Endothelial cell of umbilical vein (primary cell): ENCODE data around the gene RGS19.

Source experiments
- EZH2 ChIP-seq: IDR thresholded peaks from 2 replicates; pipeline ENCODE4 v1.6.1; 2012; ENCODE audit warnings: borderline replicate concordance, low read depth, mild to moderate bottlenecking, moderate library complexity, low read length, inconsistent platforms; ENCODE audit not compliant: severe bottlenecking
- POLR2A ChIP-seq: IDR thresholded peaks from 2 replicates; pipeline ENCODE4 v1.6.1; 2012; ENCODE audit warnings: low read depth, mild to moderate bottlenecking, control low read depth, low read length
- POLR2AphosphoS5 ChIP-seq: IDR thresholded peaks from 2 replicates; pipeline ENCODE4 v1.6.1; 2012; ENCODE audit warnings: low read depth, mild to moderate bottlenecking, control low read depth, low read length, moderate library complexity; ENCODE audit not compliant: insufficient read depth
- TF ChIP-seq, protein P1 (sequence below), 2 donors: IDR thresholded peaks; 1 replicate in 1 of 2; 2 replicates in 1 of 2; pipeline ENCODE4 v1.5.1; 2011; ENCODE audit warnings: low read length in 2 of 2, mild to moderate bottlenecking in 2 of 2, moderate library complexity in 2 of 2, control low read depth in 1 of 2, inconsistent platforms in 1 of 2, low read depth in 1 of 2; ENCODE audit not compliant: insufficient read depth in 1 of 2; ENCODE audit errors: extremely low read depth in 1 of 2

DNA sequence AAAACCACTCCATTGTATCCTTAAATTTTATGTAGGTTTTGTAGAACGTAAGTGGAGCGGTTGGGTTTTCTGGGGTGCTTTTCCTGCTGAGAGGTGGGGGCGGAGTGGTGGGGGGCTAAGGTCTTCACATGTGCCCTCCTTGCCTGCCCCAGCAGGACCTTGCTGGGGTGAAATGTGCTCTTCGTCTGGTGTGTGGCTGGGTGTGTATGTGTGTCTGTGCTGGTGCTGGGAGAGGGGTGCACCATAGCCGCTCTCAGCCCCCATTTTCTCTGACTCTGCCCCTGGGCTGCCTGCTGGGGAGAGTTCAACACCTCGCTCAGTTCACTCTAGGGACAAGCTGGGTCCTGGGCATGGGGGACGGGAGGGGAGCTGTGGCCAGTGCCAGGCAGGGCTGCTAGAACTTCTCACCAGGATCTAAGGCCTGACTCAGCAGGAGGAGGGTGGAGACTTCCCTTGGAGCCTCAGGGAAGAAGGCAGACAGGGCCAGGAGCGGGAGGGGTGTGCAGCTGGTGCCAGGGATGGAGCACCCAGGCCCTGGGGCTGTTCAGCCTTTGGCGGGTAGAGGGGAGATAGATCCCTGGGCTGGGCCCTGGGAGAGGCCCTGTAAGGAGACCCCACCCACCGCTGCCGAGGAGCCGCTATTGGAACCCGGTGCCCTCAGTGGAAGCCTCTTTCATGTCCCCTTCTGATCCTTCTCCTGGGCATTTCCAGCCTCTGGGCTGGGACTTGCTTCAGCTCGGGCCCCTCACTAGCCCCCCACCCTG lies 34.7 kb downstream of the RGS19 start:
- TF ChIP-seq EZH2 (no peak), POLR2AphosphoS5 (peak; percentile 16), POLR2A (no peak)
- TF ChIP-seq, protein P1, sequence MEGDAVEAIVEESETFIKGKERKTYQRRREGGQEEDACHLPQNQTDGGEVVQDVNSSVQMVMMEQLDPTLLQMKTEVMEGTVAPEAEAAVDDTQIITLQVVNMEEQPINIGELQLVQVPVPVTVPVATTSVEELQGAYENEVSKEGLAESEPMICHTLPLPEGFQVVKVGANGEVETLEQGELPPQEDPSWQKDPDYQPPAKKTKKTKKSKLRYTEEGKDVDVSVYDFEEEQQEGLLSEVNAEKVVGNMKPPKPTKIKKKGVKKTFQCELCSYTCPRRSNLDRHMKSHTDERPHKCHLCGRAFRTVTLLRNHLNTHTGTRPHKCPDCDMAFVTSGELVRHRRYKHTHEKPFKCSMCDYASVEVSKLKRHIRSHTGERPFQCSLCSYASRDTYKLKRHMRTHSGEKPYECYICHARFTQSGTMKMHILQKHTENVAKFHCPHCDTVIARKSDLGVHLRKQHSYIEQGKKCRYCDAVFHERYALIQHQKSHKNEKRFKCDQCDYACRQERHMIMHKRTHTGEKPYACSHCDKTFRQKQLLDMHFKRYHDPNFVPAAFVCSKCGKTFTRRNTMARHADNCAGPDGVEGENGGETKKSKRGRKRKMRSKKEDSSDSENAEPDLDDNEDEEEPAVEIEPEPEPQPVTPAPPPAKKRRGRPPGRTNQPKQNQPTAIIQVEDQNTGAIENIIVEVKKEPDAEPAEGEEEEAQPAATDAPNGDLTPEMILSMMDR (IDR thresholded peaks at IDR 0.05; ENCODE audit: extremely low read depth in 1 of 2, insufficient read depth in 1 of 2, low read depth in 1 of 2, low read length in 2 of 2) = no peak
